AG10803 (cell line): Measurements from ENCODE around the gene NOTUM.

Experiments used
- DNase-seq: peaks from one replicate; pipeline ENCODE4 v3.0.0; 2010; ENCODE audit warnings: low read depth
- H3K4me3 ChIP-seq: 2 replicates; pipeline ENCODE4 v1.5.1; 2011; ENCODE audit warnings: mild to moderate bottlenecking, low read length, control low read depth
- CTCF ChIP-seq: conservative IDR thresholded peaks from 2 replicates; pipeline ENCODE4 v1.5.1; 2011; ENCODE audit warnings: mild to moderate bottlenecking, low read length, control low read depth, inconsistent platforms

Gene NOTUM

DNA sequence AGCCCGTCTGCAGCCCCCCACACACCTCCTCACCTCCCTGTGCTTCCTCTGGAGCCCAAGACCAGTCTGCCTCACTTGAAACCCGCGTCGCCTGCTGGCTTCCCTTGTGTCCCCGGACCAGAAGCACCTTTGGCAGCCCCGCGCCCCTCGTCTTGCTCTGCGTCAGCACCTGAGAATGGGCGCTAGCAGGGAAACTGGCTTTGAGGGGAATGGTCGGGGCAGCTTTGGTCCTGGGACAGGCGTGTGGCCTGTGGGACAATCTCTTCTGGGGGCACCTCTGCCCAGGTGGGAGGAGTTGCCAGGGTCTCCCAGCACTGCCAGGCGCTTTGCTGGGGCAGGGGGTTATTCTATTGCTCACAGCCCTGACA lies 29.8 kb downstream of the NOTUM start:
- TF ChIP-seq CTCF = no peak
- H3K4me3 ChIP-seq = no peak overlapping the region
- DNase-seq = no peak

GRCh38 chr17:81930142-81931125 lies 30.6 kb downstream of the NOTUM start:
- no peak for DNase-seq
- no peak overlapping the region for H3K4me3 ChIP-seq
- no peak for TF ChIP-seq CTCF

- H3K4me3 ChIP-seq = peak overlapping the region; percentile 58; the same call in 1 of the 2 replicates
- no peak for TF ChIP-seq CTCF
- DNase-seq = no peak
These were observed 31.5 kb downstream of the NOTUM start for GRCh38 chr17:81929253-81930141.

- TF ChIP-seq CTCF = no peak
- peak overlapping the region; percentile 58 for H3K4me3 ChIP-seq
- DNase-seq = no peak
These were observed 32.3 kb downstream of the NOTUM start for GRCh38 chr17:81928544-81929252.

GRCh38 chr17:81927653-81928543 lies 33.1 kb downstream of the NOTUM start, which contains the start of gene MAFG:
MAFG (minus strand) TSS chr17:81927735; CDS start chr17:81923185, 4,550 bp downstream.
- peak; percentile 92 for DNase-seq
- TF ChIP-seq CTCF = peak; percentile 19
- H3K4me3 ChIP-seq = peak within 1 kb of the TSS; percentile 78

DNA sequence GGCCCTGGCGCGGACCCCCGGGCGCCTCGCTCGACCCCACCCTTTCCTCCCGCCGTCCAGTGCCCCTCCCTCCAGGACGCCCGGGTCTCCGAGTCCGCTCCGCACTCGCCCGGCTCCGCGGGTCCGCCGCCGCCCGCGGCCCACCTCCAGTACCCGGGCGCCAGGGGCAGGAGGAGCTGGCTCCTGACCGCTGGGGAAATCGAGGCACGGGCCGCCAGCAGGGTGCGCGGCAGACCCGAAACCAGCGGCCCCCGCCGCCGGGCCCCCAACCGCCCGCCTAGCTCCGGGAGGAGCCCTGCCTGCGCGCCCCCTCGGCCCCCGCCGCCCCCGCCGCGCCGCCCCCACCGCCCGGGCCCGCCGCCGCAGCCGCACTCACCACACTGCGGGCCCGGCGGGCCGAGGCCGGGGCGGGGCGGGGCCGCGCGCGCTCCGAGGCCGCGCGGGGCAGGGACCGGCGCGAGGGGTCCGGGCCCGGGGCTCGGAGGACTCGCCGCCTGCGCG lies 33.8 kb downstream of the NOTUM start:
- TF ChIP-seq CTCF = no peak
- no peak for DNase-seq
- H3K4me3 ChIP-seq = peak overlapping the region; percentile 78
